Nephron progenitor cell (in vitro differentiated cells): Measurements from ENCODE around the gene RSPH1.

Experiments
- DNase-seq: peaks from one replicate; pipeline ENCODE4 v3.0.0; 2021
- H3K27ac Mint-ChIP-seq: 2 replicates; pipeline ENCODE4 v1.8.0; 2021; ENCODE audit warnings: mild to moderate bottlenecking, moderate library complexity, mixed read lengths
- H3K27me3 Mint-ChIP-seq: 2 replicates; pipeline ENCODE4 v1.8.0; 2021; ENCODE audit warnings: mild to moderate bottlenecking, low read depth, mixed read lengths; ENCODE audit not compliant: poor library complexity
- H3K36me3 Mint-ChIP-seq: 2 replicates; pipeline ENCODE4 v1.8.0; 2021; ENCODE audit warnings: low read depth, mixed read lengths
- H3K4me1 Mint-ChIP-seq: 2 replicates; pipeline ENCODE4 v1.8.0; 2021; ENCODE audit warnings: mixed read lengths
- H3K4me3 Mint-ChIP-seq: 2 replicates; pipeline ENCODE4 v1.8.0; 2021; ENCODE audit warnings: mild to moderate bottlenecking, moderate library complexity, mixed read lengths
- H3K9me3 Mint-ChIP-seq: 2 replicates; pipeline ENCODE4 v1.8.0; 2021; ENCODE audit warnings: mild to moderate bottlenecking, moderate library complexity, mixed read lengths
- CTCF ChIP-seq: fragments of 200-600 bp; sonication (generic); IDR thresholded peaks from 2 replicates; pipeline ENCODE4 v1.5.0; 2021; ENCODE audit warnings: antibody characterized with exemption

Gene RSPH1

GRCh38 chr21:42445311-42445710 lies 50.7 kb downstream of the RSPH1 start:
- no peaks in the 10 kb centered on the region for H3K36me3 Mint-ChIP-seq
- H3K4me3 Mint-ChIP-seq, result no peak overlapping the region
- H3K4me1 Mint-ChIP-seq, result peaks cover 7% of the 10 kb centered on the region
- peaks cover 3% of the 10 kb centered on the region for H3K27me3 Mint-ChIP-seq
- no peaks in the 10 kb centered on the region for H3K9me3 Mint-ChIP-seq
- no peak for DNase-seq
- no peak overlapping the region for H3K27ac Mint-ChIP-seq
- no peak for TF ChIP-seq CTCF

GRCh38 chr21:42444745-42445059 lies 51.3 kb downstream of the RSPH1 start:
- Mint-ChIP-seq H3K36me3 (no peaks in the 10 kb centered on the region), H3K27ac (no peak overlapping the region), H3K9me3 (no peaks in the 10 kb centered on the region), H3K27me3 (peaks cover 3% of the 10 kb centered on the region), H3K4me3 (no peak overlapping the region), H3K4me1 (peaks cover 1% of the 10 kb centered on the region)
- TF ChIP-seq CTCF, result no peak
- DNase-seq, result no peak

- H3K36me3 Mint-ChIP-seq, result no peaks in the 10 kb centered on the region
- DNase-seq, result no peak
Observed at GRCh38 chr21:42443876-42444744, 51.9 kb downstream of the RSPH1 start.

GRCh38 chr21:42443181-42443785 lies 52.7 kb downstream of the RSPH1 start:
- no peak for TF ChIP-seq CTCF
- Mint-ChIP-seq H3K4me3 (no peak overlapping the region), H3K9me3 (no peaks in the 10 kb centered on the region), H3K27me3 (peaks cover 10% of the 10 kb centered on the region), H3K4me1 (no peaks in the 10 kb centered on the region), H3K36me3 (no peaks in the 10 kb centered on the region), H3K27ac (no peak overlapping the region)
- DNase-seq, result no peak

More at GRCh38 chr21:42443876-42444744, 51.9 kb downstream of the RSPH1 start:
- Mint-ChIP-seq H3K27ac (no peak overlapping the region), H3K27me3 (peaks cover 6% of the 10 kb centered on the region), H3K9me3 (no peaks in the 10 kb centered on the region), H3K4me1 (no peaks in the 10 kb centered on the region), H3K4me3 (no peak overlapping the region)
- no peak for TF ChIP-seq CTCF

- H3K27ac Mint-ChIP-seq, result no peak overlapping the region
- DNase-seq, result no peak
- no peaks in the 10 kb centered on the region for H3K36me3 Mint-ChIP-seq
- no peak for TF ChIP-seq CTCF
- H3K4me3 Mint-ChIP-seq, result no peak overlapping the region
- no peaks in the 10 kb centered on the region for H3K9me3 Mint-ChIP-seq
- peaks cover 14% of the 10 kb centered on the region for H3K27me3 Mint-ChIP-seq
- no peaks in the 10 kb centered on the region for H3K4me1 Mint-ChIP-seq
Observed at GRCh38 chr21:42441963-42442362, 54.1 kb downstream of the RSPH1 start.
